H4 (cell line): ENCODE data around the gene SYNDIG1L. TPM values are rescaled to one million over a fixed set of nuclear protein-coding genes. Genes with fewer than 3 reads are reported as not detected.

Experiments used
- DNase-seq: peaks from one replicate; pipeline ENCODE4 v3.0.0-alpha.2; 2015; ENCODE audit warnings: low spot score
- total RNA-seq: library from RNA; depleted of rRNA; stranded (reverse); fragments of >200 nt; shearing (Covaris generic); gene quantifications from 2 replicates; pipeline ENCODE4 v1.2.3, GENCODE V29; 2014; rRNA removed

Gene SYNDIG1L
- total RNA-seq, 1 experiment from 2014 or later: not detected

DNA sequence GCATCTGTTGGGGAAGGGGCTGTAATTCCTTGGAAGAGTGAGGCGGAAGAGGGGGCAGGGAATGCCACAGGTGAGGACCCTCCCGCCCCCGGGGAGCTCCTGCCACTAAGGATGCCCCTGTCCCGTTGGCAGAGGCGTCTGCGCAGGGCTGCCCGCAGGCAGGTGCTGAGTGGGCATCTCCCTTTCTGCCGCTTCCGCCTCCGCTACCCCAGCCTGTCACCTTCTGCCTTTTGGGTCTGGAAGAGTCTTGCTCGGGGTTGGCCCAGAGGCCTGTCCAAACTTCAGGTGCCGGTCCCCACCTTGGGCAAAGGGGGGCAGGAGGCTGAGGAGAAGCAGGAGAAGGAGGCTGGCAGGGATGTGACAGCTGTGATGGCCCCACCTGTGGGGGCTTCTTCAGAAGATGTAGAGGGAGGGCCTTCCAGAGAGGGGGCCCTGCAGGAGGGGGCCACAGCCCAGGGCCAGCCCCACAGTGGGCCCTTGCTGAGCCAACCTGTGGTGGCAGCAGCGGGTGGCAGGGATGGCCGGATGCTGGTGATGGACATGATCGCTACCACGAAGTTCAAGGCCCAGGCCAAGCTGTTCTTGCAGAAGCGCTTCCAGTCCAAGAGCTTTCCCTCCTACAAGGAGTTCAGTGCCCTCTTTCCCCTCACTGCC is 67.7 kb downstream of the SYNDIG1L start:
- no peak for DNase-seq

GRCh38 chr14:74357585-74357984 is 68.4 kb downstream of the SYNDIG1L start:
- DNase-seq: no peak

- no peak for DNase-seq
These were observed 69.0 kb downstream of the SYNDIG1L start for GRCh38 chr14:74356892-74357575.

Other genes with a start within 250 kb of the SYNDIG1L start
- not detected in 2 replicates for gene VSX2, start 186.8 kb downstream of the SYNDIG1L start, total RNA-seq
- 15.3 and 18.5 TPM in 2 replicates for gene ABCD4, start 123.3 kb downstream of the SYNDIG1L start, total RNA-seq
- not detected in 2 replicates for gene VRTN, start 77.7 kb downstream of the SYNDIG1L start, total RNA-seq
- gene NPC2, start 67.1 kb upstream of the SYNDIG1L start, total RNA-seq: 385 and 592 TPM in 2 replicates
- 24.1 and 32.3 TPM in 2 replicates for gene ISCA2, start 67.6 kb upstream of the SYNDIG1L start, total RNA-seq
- gene LTBP2, start 186.0 kb upstream of the SYNDIG1L start, total RNA-seq: 1.5 and 1.6 TPM in 2 replicates